Measurements from ENCODE around the gene NAA50.

GRCh38 chr3:113783980-113784379 lies 37.9 kb upstream of the NAA50 start:
- no peak for TF ChIP-seq ZNF37A (tag by site-specific recombination; IDR thresholded peaks at IDR 0.05)
- TF ChIP-seq REPIN1 (tag by site-specific recombination; IDR thresholded peaks at IDR 0.05; ENCODE audit: low read depth) = no peak
- no peak for TF ChIP-seq PATZ1 (tag by site-specific recombination; IDR thresholded peaks at IDR 0.05)
